ENCODE data around the gene MIPOL1.
A peak's percentile ranks its signal among the peaks of the same experiment; 100 is the strongest.

Gene MIPOL1

DNA sequence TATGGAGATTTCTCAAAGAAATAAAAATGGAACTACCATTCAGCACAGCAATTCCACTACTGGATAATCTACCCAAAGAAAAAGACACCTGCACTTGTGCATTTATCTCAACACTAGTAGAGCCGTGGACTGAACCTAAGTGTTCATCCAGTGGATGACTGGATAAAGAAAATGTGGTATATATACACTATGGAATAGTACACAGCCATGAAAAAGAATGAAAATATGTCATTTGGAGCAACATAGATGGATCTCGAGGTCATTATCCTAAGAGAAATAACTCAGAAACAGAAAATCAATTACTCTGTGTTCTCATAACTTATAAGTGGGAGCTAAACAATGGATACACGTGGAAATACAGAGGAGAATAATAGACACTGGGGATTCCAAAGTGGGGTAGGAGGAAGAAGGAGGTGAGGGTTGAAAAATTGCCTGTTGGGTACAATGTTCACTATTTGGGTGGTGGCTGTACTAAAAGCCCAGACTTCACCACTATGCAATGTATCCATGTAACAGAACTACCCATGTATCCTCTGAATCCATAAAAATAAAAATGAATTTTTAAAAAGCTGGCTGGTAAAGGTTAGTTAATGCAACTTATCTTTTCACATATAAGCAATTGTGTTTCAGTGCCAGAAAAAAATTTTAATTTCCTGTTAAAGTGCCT, 266.6 kb downstream of the MIPOL1 start:
- DNase-seq (ENCODE audit: low read depth): no peak

DNA sequence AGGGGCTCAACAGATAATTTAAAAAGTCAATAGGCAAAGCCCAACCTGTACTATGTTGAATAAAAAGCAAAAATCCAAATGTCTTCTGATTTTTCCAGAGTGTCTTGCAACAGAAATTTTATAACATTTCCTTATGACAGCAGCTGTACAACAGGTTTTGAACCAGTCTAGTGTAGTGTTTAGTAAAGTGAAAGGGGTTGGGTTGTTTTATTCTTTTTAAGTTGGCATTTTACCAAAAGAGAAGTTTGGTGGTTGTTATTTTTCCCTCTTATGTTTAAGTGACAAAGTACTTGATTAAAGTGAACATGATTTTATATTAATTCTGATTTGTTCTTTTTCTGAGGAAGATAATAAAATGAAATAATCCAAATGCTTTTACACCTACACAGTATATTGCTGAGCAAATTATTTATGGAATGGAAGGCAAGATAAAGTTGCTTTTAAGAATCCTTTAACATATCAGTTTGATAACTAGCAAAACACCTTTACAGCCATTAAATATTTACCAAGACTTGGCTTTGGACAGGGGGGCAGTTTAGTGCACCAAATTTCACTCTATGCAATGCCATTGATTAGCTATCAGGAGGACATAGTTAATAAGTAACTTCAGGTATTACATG, 268.4 kb downstream of the MIPOL1 start:
- DNase-seq (ENCODE audit: low read depth): no peak

DNA sequence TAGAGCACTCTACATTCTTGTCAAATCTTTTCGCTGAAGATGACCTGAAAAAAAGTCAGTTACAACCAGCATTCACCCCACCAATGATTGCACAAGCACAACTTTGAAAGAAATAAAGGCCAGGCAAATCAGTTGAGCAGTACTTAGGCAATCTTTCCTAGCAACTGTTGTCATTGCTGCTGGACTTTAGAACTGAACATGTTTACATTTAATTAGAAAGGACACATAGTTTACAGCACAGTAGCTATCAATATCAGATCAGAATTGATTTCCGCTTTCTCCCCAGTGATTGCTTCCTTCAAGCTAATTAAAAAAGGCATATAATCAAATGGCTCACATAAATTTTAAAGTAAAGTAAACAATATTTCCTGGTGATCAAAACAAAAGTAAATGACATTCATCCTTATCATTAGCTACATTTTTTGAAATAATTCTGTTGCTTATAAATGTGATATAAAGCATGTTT, 268.9 kb downstream of the MIPOL1 start:
- no peak for DNase-seq (ENCODE audit: low read depth)

DNA sequence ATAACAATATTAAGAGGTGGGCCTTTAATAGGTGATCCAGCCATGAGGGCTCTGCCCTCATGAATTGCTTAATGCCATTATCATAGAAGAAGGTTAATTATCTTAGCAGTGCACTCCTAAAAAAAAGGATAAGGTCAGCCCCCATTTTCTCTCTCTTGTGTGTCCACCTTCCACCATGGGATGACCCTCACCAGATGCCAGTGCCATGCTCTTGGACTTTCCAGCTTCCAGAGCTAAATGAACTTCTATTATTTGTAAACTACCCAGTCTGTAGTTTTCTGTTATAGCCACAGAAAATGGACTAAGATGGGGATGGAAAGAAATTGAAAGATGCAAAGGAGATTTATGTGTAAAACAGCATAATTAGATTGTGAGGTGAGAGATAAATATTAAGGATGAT, 271.9 kb downstream of the MIPOL1 start:
- DNase-seq (ENCODE audit: low read depth): no peak

DNA sequence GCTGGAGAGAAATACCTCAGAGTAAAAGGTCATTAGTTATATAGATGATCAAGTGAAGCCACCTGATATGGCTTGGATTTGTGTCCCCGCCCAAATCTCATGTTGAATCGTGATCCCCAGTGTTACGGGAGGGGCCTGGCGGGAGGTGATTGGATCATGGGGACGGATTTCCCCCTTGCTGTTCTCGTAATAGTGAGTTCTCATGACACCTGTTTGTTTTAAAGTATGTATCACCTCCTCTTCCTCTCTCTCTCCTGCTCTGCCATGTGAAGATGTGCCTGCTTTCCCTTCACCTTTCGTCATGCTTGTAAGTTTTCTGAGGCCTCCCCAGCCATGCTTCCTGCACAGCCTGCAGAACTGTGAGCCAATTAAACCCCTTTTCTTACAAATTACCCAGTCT, 272.5 kb downstream of the MIPOL1 start:
- DNase-seq (ENCODE audit: low read depth): no peak

DNA sequence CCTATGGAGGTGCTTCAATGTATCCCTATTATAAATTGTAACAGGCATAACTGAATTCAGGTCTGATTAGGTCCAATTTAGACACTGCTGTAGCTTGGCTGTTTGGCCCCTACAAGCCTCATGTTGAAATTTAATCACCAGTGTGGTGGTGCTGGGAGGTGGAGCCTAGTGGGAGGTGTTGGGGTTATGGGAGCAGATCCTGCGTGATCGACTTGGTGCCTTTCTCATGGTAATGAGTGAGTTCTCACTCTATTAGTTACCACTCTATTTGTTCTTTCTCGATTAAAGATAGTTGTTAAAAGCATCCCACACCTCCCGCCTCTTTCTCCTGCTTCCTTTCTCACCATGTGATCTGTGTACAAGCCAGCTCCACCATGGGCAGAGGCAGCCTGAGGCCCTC, 275.2 kb downstream of the MIPOL1 start:
- no peak for DNase-seq (ENCODE audit: low read depth)

DNA sequence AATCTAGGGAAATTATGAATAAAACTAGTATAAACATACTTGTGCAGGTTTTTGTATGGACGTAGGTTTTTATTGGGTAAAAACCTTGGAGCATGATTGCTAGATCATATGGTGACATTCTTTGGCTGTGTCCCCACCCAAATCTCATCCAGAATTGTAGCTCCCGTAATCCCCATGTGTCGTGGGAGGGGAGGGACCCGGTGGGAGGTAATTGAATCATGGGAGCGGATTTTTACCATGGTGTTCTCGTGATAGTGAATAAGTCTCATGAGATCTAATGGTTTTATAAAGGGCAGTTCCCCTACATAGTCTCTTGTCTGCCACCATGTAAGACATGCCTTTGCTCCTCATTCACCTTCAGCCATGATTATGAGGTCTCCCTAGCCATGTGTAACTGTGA, 276.5 kb downstream of the MIPOL1 start:
- no peak for DNase-seq (ENCODE audit: low read depth)

DNA sequence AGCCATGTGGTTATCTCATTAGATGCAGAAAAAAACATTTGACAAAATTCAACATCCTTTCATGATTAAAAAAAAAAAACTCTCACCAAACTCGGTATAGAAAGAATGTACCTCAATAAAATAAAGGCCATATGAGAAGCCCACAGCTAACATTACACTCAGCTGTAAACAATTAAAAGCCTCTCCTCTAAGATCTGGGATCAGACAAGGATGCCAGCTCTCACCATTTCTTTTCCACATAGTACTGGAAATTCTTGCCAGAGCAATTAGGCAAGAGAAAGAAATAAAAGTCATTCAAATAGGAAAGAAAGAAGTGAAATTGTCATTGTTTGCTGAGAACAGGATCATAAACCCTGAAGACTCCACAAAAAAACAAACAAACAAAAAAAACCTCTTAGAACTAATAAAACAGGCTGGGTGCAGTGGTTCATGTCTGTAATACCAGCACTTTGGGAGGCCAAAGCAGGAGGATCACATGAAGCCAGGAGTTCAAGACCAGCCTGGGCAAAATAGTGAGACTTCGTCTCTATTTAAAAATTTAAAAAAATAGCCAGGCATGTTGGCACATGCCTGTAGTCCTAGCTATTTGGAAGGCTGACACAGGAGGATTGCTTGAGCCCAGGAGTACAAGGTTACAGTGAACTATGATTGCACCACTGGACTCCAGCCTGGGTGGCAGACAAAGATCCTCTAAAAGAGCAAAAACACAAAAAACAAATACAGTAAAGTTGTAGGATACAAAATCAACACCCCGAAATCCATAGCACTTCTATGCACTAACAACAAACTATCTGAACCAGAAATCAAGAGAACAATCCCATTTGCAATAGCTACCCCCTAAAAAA, 282.9 kb downstream of the MIPOL1 start:
- DNase-seq (ENCODE audit: low read depth): no peak

DNA sequence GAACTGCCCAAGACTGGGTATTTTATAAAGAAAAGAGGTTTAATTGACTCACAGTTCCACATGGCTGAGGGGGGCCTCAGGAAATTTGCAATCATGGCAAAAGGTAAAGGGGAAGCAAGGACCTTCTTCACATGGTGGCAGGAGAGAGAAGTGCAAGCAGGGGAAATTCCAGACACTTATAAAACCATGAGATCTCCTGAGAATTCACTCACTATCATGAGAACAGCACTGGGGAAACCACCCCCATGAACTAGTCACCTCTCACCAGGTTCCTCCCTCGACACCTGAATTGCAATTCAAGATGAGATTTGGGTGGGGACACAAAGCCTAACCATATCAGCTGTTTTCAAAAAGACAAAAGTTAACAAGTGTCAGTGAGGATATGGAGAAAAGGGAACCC, 284.7 kb downstream of the MIPOL1 start:
- no peak for DNase-seq (ENCODE audit: low read depth)

DNA sequence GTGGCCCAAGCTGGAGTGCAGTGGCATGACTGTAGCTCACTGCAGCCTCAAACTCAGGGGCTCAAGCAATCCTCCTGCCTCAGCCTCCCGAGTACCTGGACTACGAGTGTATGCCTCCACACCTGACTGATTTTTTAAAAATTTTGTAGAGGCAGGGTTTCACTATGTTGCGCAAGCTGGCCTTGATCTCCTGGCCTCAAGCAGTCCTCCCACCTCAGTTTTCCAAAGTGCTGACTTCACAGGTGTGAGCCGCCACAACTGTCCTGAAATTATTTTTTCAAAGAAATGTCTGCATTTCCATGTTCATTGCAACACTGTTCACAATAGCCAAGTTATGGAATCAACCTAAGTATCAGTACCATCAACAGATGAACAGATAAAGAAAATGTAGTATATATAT, 285.9 kb downstream of the MIPOL1 start:
- DNase-seq (ENCODE audit: low read depth): no peak

DNA sequence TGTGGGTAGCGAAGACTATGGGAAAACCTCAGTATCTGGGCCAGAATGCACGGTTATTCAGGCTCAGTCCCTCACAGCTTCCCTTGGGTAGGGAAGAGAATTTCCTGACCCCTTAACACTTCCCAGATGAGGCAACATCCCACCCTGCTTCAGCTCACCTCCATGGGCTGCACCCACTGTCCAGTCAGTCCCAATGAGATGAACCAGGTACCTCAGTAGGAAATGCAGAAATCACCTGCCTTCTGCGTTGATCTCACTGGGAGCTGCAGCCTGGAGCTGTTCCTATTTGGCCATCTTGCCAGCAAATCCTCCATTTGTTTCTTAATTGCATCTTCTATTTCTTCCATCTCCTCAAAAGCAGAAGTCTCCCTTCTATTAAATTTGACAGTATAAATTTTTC, 292.9 kb downstream of the MIPOL1 start:
- DNase-seq (ENCODE audit: low read depth): no peak

DNA sequence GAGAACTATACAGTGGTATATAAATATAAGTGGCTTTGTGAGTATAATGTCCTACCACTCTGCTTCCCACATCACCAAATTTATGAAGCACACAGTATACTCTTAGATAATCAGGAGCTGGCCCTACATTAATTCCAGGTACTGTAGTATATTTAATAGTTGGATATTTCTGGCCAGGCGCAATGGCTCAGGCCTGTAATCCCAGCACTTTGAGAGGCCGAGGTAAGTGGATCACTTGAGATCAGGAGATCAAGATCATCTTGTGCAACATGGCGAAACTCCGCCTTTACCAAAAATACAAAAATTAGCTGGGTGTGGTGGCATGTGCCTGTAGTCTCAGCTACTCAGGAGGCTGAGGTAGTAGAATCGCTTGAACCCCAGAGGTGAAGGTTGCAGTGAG, 293.3 kb downstream of the MIPOL1 start:
- DNase-seq (ENCODE audit: low read depth): no peak

DNA sequence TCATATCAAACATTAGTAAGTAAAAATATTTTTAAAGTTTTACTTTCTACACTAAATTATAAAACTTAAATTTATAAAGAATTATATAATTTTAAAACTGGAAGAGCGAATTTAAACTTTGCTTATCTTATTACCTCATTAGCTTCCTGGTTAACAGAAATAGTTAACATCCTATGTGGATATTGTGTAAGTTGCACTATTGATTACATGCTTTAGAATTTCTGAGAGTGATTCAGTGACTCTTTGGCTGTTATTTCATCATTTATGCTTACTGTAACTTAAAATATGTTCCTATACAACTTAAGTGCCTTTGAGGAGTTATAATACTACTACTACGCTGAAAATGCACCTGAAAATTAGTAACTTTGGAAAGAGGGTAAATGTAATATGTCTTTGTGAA, 295.9 kb downstream of the MIPOL1 start:
- DNase-seq (ENCODE audit: low read depth): peak; percentile 19

DNA sequence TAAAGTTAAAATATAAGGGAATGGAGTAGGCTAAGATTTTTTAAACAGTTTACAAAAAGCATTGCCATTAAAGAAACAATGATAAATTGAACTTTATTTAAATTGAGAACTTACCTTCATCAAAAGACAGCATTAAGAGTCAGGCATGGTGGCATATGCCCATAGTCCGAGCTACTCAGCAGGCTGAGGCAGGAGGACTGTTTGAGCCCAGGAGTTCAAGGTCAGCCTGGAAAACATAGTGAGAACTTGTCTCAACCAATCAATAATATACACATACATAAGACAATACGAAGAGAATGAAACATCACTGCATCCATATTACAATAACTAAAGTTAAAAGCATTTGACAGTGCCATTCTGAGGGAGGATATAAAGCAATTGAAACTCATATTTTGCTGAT, 299.7 kb downstream of the MIPOL1 start:
- DNase-seq (ENCODE audit: low read depth): no peak

DNA sequence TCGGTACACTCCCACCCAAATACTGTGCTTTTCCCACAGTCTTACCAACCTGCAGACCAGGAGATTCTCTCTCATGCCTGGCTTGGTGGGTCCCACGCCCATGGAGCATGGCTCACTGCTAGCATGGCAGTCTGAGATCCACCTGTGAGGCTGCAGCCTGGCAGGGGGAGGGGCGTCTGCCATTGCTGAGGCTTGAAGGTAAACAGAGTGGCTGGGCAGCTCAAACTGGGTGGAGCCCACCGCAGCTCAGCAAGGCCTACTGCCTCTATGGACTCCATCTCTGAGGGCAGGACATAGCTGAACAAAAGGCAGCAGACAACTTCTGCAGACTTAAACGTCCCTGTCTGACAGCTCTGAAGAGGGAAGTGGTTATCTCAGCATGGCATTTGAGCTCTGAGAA, 304.1 kb downstream of the MIPOL1 start:
- DNase-seq (ENCODE audit: low read depth): no peak

DNA sequence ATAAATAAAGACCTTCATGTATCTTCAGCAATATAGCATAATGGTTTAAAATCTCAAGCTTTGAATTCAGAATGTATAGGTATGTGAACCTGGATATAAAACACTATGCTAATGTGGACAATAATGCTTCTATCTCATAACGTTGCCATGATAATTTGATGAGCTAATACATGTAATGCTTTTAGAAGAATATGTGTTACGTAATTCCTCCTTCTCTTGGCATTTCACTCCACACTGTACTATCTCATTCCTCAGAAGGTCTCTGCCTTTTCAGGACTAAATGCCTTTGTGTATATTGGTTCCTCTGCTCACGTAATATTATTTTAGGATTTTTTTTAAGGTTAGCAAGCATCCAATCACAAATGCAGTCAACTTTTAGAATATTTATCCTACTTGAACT, 310.8 kb downstream of the MIPOL1 start:
- DNase-seq (ENCODE audit: low read depth): no peak

DNA sequence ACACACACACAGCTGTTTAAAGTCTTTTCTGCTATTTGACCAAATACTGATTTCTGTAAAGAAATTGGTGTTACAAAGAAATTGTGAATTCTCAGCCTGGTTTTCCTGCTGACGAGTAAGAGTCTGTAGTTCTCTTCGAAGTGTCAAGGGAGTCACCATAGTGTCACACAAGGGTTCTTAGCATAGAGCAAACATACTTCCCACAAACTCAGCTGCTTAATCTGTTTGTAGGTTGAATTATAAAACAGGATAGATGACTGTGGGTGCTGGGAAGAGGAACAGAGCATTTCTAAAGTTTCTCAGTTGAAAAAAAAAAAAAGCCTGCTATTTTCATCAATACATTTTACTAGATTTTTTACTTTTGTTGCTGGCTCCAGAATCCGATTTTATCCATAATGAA, 314.4 kb downstream of the MIPOL1 start:
- DNase-seq (ENCODE audit: low read depth): no peak

DNA sequence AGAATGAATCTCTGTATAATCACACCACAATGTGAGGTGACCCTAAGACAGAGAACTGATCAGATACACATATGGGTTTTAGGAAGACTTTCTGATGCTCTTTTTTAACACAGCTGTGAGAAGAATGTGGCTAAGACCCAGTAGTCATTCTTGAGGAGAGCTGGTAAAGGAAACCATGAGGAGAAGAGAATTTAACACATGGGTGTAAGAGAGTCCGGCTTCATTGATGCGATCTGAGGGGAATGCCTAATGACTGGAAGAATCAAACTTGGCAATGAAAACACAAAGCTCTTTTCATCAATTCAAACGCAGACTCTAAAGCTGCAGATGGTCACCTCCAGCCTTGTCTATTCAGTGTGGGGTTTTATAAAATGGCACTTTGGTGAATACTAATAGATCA, 318.0 kb downstream of the MIPOL1 start:
- DNase-seq (ENCODE audit: low read depth): no peak

DNA sequence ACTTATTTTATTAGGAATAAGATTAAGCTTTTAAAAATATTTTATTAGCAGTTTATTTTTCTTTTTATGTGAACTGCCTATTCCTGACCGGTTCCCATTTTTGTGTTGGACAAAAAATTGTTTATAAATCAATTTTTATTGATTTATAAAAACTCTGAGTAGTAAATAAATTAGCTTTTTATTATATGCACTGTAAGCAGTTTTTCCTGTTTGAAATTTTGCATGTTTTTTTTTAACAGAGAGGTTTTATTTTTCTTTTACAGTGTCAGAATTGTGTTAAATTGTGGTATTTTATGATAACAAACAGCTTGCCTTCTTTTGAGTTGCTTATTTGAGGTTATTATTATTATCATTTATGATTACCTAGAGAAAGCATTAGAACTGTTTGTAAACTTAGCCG, 329.3 kb downstream of the MIPOL1 start:
- no peak for DNase-seq (ENCODE audit: low read depth)

DNA sequence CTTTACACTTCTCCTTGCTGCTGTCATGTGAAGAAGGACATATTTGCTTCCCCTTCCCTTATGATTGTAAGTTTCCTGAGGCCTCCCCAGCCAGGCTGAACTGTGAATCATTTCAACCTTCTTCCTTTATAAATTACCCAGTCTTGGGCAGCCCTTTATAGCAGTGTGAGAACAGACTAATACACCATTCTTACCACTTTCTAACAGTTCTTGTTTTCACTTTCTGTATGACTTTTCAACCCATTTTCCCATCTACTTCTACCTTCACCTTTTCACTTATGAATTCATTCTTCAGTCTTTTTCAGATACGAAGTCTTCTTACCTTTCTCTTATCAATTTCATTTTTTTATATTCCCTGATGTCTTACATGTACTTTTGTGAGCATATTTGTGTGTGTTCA, 342.3 kb downstream of the MIPOL1 start:
- DNase-seq (ENCODE audit: low read depth): no peak

DNA sequence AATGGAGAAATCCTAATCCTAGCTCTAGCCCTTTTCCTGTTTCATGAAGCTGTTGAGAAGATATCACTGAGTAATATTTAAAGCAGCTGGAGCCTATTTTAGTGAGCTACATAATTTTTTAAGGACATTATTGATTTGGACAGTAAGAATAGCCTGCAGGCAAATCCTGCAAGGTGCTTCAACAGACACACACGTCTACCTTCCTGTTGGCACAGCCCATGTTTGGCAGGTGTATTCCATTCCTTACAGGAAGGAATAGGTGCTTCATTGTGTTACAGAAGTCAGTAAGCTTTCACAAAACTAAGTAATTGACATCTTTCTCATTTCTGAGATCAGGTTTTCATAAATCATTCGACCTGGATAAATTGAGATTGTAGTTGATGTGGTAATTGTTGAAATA, 346.7 kb downstream of the MIPOL1 start:
- no peak for DNase-seq (ENCODE audit: low read depth)

DNA sequence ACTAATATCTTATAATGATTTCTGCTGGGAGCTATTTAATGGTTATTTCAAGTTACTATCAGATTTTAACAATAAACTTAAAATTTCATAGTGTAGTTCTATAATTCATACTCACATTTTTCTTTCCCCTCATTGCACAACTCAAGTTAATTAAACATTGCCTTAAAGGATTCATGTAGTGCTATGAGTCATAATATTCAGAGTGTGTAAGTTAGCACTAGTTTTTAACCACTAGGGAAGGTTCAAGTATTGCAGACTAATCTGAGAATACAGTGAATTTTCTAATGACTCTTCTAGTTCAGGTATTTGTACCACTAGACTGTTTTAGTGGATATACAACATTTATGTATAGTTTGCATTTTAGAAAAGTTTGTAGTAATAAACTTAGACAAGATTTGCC, 347.4 kb downstream of the MIPOL1 start:
- DNase-seq (ENCODE audit: low read depth): no peak

Data from HS-5 (cell line).